Gastrocnemius medialis (tissue), 4 donors: ENCODE results near the gene DLD.

Experiments
- CTCF ChIP-seq, 5 experiments: fragments of 450-650 bp in 3 of 5; fragments of 200-600 bp in 2 of 5; sonication (generic) in 2 of 5; IDR thresholded peaks in 4 of 5; conservative IDR thresholded peaks in 1 of 5; 1 replicate in 4 of 5; 2 replicates in 1 of 5; pipeline ENCODE4 v1.5.1; 2016 to 2019; ENCODE audit warnings: antibody characterized with exemption in 5 of 5, mild to moderate bottlenecking in 3 of 5, moderate library complexity in 3 of 5
- POLR2A ChIP-seq, 2 donors: fragments of 450-650 bp; IDR thresholded peaks; one replicate each; pipeline ENCODE4 v1.6.1; 2017; ENCODE audit warnings: antibody characterized with exemption in 2 of 2, mild to moderate bottlenecking in 2 of 2, moderate library complexity in 2 of 2

- TF ChIP-seq CTCF (IDR thresholded peaks at IDR 0.05 in 4 of 5, conservative IDR thresholded peaks at IDR 0.05 in 1 of 5) (no peak), POLR2A (IDR thresholded peaks at IDR 0.05) (no peak)
These were observed 71.8 kb downstream of the DLD start for GRCh38 chr7:107962817-107963216.
